Osteoblast (primary cell): ENCODE results near the gene LRP3. TPM values are rescaled to one million over a fixed set of nuclear protein-coding genes. Genes with fewer than 3 reads are reported as not detected.

Source experiments
- DNase-seq: peaks from one replicate; pipeline ENCODE4 v3.0.0; 2011; ENCODE audit warnings: low spot score, mixed read lengths; ENCODE audit not compliant: insufficient read length; ENCODE audit errors: missing footprints
- H2AFZ ChIP-seq: 2 replicates; pipeline ENCODE4 v1.6.0; 2011; ENCODE audit warnings: mild to moderate bottlenecking, low read length
- H3K27ac ChIP-seq: 2 replicates; pipeline ENCODE4 v1.5.1; 2011; ENCODE audit warnings: mild to moderate bottlenecking, low read depth, low read length, moderate library complexity
- H3K27me3 ChIP-seq: 2 replicates; pipeline ENCODE4 v1.6.0; 2012; ENCODE audit warnings: mild to moderate bottlenecking, control low read depth, inconsistent platforms, low read length, moderate library complexity; ENCODE audit not compliant: insufficient read depth
- H3K36me3 ChIP-seq: 2 replicates; pipeline ENCODE4 v1.5.1; 2011; ENCODE audit warnings: mild to moderate bottlenecking, low read length, control low read depth, moderate library complexity; ENCODE audit not compliant: insufficient read depth
- H3K4me1 ChIP-seq: 2 replicates; pipeline ENCODE4 v1.5.1; 2011; ENCODE audit warnings: mild to moderate bottlenecking, low read length, control low read depth, moderate library complexity; ENCODE audit not compliant: insufficient read depth
- H3K4me2 ChIP-seq: 2 replicates; pipeline ENCODE4 v1.6.0; 2011; ENCODE audit warnings: mild to moderate bottlenecking, low read length; ENCODE audit not compliant: insufficient read depth
- H3K4me3 ChIP-seq: fragments of 200-600 bp; sonication (generic); 3 replicates; pipeline ENCODE4 v1.5.1; 2012; ENCODE audit warnings: mild to moderate bottlenecking, low read length, inconsistent platforms; ENCODE audit not compliant: insufficient read depth
- H3K79me2 ChIP-seq: 2 replicates; pipeline ENCODE4 v1.6.0; 2012; ENCODE audit warnings: mild to moderate bottlenecking, low read length, control low read depth, inconsistent platforms; ENCODE audit not compliant: insufficient read depth
- H3K9me3 ChIP-seq: 2 replicates; pipeline ENCODE4 v1.5.1; 2011; ENCODE audit warnings: low read depth, low read length, control low read depth
- H4K20me1 ChIP-seq: 2 replicates; pipeline ENCODE4 v1.6.0; 2012; ENCODE audit warnings: mild to moderate bottlenecking, low read length, control low read depth; ENCODE audit not compliant: insufficient read depth
- total RNA-seq: library from RNA; depleted of rRNA; stranded (reverse); fragments of >200 nt; gene quantifications from 2 replicates; pipeline ENCODE4 v1.2.3, GENCODE V29; 2012
- TF ChIP-seq, protein P1 (sequence below): IDR thresholded peaks from 2 replicates; pipeline ENCODE4 v1.5.1; 2011; ENCODE audit warnings: mild to moderate bottlenecking, low read depth, low read length, moderate library complexity; ENCODE audit errors: extremely low read depth

Gene LRP3
- total RNA-seq, 1 donor: 38.4 TPM

- Histone ChIP-seq H3K36me3 (no peaks in the 10 kb centered on the region), H3K9me3 (no peaks in the 10 kb centered on the region), H3K4me1 (no peaks in the 10 kb centered on the region), H4K20me1 (no peaks in the 10 kb centered on the region), H2AFZ (no peak overlapping the region), H3K27me3 (no peaks in the 10 kb centered on the region), H3K27ac (no peak overlapping the region), H3K4me3 (no peak overlapping the region), H3K4me2 (no peak overlapping the region), H3K79me2 (no peaks in the 10 kb centered on the region)
- no peak for DNase-seq
- TF ChIP-seq, protein P1, sequence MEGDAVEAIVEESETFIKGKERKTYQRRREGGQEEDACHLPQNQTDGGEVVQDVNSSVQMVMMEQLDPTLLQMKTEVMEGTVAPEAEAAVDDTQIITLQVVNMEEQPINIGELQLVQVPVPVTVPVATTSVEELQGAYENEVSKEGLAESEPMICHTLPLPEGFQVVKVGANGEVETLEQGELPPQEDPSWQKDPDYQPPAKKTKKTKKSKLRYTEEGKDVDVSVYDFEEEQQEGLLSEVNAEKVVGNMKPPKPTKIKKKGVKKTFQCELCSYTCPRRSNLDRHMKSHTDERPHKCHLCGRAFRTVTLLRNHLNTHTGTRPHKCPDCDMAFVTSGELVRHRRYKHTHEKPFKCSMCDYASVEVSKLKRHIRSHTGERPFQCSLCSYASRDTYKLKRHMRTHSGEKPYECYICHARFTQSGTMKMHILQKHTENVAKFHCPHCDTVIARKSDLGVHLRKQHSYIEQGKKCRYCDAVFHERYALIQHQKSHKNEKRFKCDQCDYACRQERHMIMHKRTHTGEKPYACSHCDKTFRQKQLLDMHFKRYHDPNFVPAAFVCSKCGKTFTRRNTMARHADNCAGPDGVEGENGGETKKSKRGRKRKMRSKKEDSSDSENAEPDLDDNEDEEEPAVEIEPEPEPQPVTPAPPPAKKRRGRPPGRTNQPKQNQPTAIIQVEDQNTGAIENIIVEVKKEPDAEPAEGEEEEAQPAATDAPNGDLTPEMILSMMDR: no peak
Observed at GRCh38 chr19:33246709-33247440, 52.7 kb downstream of the LRP3 start.

- Histone ChIP-seq H3K79me2 (no peaks in the 10 kb centered on the region), H3K4me3 (no peak overlapping the region), H3K27me3 (no peaks in the 10 kb centered on the region), H3K9me3 (no peaks in the 10 kb centered on the region), H3K4me1 (no peaks in the 10 kb centered on the region), H3K27ac (no peak overlapping the region), H3K4me2 (no peak overlapping the region), H4K20me1 (no peaks in the 10 kb centered on the region), H3K36me3 (no peaks in the 10 kb centered on the region), H2AFZ (no peak overlapping the region)
- TF ChIP-seq, protein P1: no peak
- no peak for DNase-seq
Observed at GRCh38 chr19:33247441-33247819, 53.3 kb downstream of the LRP3 start.

- Histone ChIP-seq H4K20me1 (no peaks in the 10 kb centered on the region), H3K27me3 (no peaks in the 10 kb centered on the region), H3K36me3 (no peaks in the 10 kb centered on the region), H3K27ac (no peak overlapping the region), H3K4me1 (no peaks in the 10 kb centered on the region), H3K9me3 (no peaks in the 10 kb centered on the region), H2AFZ (no peak overlapping the region), H3K4me3 (no peak overlapping the region), H3K4me2 (no peak overlapping the region), H3K79me2 (no peaks in the 10 kb centered on the region)
- no peak for DNase-seq
- TF ChIP-seq, protein P1: no peak
Observed at GRCh38 chr19:33248104-33248503, 54.0 kb downstream of the LRP3 start.

- DNase-seq: no peak
- no peaks in the 10 kb centered on the region for H3K27me3 ChIP-seq
- TF ChIP-seq, protein P1: no peak
- H2AFZ ChIP-seq: no peak overlapping the region
- H3K27ac ChIP-seq: no peak overlapping the region
- H3K79me2 ChIP-seq: no peaks in the 10 kb centered on the region
- no peaks in the 10 kb centered on the region for H3K4me1 ChIP-seq
- no peaks in the 10 kb centered on the region for H3K36me3 ChIP-seq
- H3K4me3 ChIP-seq: no peak overlapping the region
- no peaks in the 10 kb centered on the region for H4K20me1 ChIP-seq
- no peak overlapping the region for H3K4me2 ChIP-seq
- no peaks in the 10 kb centered on the region for H3K9me3 ChIP-seq
Observed at GRCh38 chr19:33248553-33248953, 54.4 kb downstream of the LRP3 start.
